ENCODE results near the gene DOCK3. TPM values are rescaled to one million over a fixed set of nuclear protein-coding genes. Genes with fewer than 3 reads are reported as not detected.

Gene DOCK3
- total RNA-seq, 2 experiments from 2014 or later, result 2.5 to 2.6 TPM

DNA sequence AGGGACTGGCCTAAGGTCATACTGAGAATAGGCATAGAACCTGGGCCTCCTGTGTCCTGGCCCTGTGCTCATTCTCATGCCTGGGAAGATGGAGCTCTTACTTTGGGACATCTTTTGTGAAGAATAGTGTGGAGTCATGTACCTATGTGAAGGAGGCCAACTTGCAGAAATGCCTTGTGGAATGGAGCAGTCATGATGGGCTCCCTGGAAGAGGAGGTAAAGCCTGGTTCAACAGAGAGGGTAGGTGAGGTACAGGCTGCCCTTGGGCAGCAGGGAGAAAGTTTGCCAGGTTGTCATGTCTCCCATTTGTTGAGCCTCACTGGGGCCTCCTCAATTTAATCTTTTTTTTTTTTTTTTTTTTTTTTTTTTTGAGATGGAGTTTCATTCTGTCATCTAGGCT lies 39.7 kb upstream of the DOCK3 start:
- Mint-ChIP-seq H3K36me3 (ENCODE audit: low read depth) (peaks cover 36% of the 10 kb centered on the region), H3K4me3 (no peak overlapping the region)
- CTCF ChIA-PET, result interaction anchor here (0.6 to 1.6 kb wide), 2 partner anchors 19 to 692 kb away, joined by 4 to 5 read pairs; no protein-coding TSS in a partner anchor

DNA sequence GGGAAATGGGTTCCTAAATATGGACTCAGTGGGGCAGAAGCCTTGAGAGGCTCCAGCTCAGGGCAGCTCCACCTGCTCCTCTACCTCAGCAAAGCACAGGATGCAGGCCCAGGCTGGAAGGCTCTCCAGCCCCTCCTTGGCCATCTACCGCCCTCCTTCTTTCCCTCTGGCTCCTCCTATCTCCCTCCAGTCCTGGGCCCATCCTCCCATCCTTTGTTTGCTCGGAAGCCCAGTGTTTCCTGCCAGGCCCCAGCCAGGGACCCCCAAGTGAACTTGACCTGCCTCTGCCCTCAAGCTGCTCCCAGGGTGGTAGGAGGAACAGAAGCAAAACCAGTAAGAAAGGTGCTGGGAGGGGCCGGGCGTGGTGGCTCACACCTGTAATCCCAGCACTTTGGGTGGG lies 37.7 kb upstream of the DOCK3 start:
- ATAC-seq (no peak), DNase-seq (no peak)
- Mint-ChIP-seq H3K9me3 (ENCODE audit: low read depth) (no peaks in the 10 kb centered on the region), H3K4me1 (peaks cover 68% of the 10 kb centered on the region), H3K4me3 (no peak overlapping the region), H3K27me3 (no peaks in the 10 kb centered on the region), H3K36me3 (ENCODE audit: low read depth) (peaks cover 38% of the 10 kb centered on the region), H3K27ac (peak overlapping the region; percentile 68)
- intact Hi-C loops (cut with DNase I, micrococcal nuclease), result no loop called here
- ChIA-PET CTCF (interaction anchor here (0.7 to 1.3 kb wide), 4 partner anchors 9 to 30 kb away, joined by 3 to 4 read pairs (median 3); no protein-coding TSS in a partner anchor), POLR2A (no interaction called here)

More for the DNA sequence above, 39.7 kb upstream of the DOCK3 start:
- H3K4me1 Mint-ChIP-seq, result peaks cover 79% of the 10 kb centered on the region
- H3K9me3 Mint-ChIP-seq (ENCODE audit: low read depth), result no peaks in the 10 kb centered on the region
- intact Hi-C loops (cut with DNase I, micrococcal nuclease), result no loop called here
- DNase-seq (no peak), ATAC-seq (no peak)
- no peak overlapping the region for H3K27ac Mint-ChIP-seq
- H3K27me3 Mint-ChIP-seq, result no peaks in the 10 kb centered on the region
- POLR2A ChIA-PET, result no interaction called here

DNA sequence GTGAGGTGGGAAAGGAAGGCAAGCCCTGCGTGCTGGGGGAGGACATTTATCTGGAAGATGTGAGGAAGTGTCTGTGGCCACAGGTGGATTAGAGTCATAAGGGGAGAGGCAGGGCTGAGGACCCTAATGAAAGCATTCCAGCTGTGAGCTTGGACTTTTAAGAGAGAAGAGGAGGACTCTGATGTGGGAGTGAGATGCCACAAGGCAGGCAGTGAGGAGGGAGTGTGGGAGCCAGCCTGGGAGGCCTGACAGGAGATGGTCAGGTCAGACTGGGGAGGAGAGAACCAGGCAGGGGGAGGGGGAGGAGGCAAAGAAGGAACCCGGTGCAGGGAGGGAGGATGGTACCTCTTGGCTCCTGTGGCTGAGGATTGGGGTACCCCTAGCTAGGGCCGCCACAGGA lies 36.8 kb upstream of the DOCK3 start:
- no peak overlapping the region for H3K4me3 Mint-ChIP-seq
- peaks cover 40% of the 10 kb centered on the region for H3K36me3 Mint-ChIP-seq (ENCODE audit: low read depth)
- ATAC-seq (no peak), DNase-seq (no peak)
- no peaks in the 10 kb centered on the region for H3K27me3 Mint-ChIP-seq
- ChIA-PET CTCF (interaction anchor here (1.1 to 1.3 kb wide), 3 partner anchors 18 to 797 kb away, joined by 3 to 5 read pairs (median 4); no protein-coding TSS in a partner anchor), POLR2A (no interaction called here)
- peaks cover 62% of the 10 kb centered on the region for H3K4me1 Mint-ChIP-seq
- no peaks in the 10 kb centered on the region for H3K9me3 Mint-ChIP-seq (ENCODE audit: low read depth)
- peak overlapping the region; percentile 68 for H3K27ac Mint-ChIP-seq
- intact Hi-C loops (cut with DNase I, micrococcal nuclease), result no loop called here

DNA sequence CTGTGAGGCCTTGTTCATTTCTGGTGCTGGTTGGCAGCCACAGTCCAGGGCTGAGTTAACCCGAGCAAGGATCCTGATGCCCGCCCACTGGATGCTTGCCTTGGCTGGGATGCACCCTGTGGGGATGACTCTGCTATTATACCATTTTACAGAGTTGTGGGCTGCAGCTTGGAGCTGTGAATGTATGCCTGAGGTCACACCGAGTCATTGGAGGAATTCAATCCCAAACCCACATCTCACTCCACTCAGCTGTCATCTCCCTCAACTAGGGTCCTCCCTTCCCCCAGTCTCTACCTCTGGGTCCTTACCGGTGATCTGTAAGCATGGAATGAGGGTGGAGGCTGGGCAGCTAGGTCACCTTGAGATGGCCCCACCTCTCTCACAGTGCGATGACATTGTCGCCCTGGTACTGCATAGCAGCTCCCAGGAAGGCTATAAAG lies 35.7 kb upstream of the DOCK3 start:
- peaks cover 46% of the 10 kb centered on the region for H3K36me3 Mint-ChIP-seq (ENCODE audit: low read depth)
- peaks cover 50% of the 10 kb centered on the region for H3K4me1 Mint-ChIP-seq
- ATAC-seq, result peak; percentile 17
- no peaks in the 10 kb centered on the region for H3K27me3 Mint-ChIP-seq
- H3K27ac Mint-ChIP-seq, result peak overlapping the region; percentile 29
- no peak overlapping the region for H3K4me3 Mint-ChIP-seq
- no peak for DNase-seq
- CTCF ChIA-PET, result interaction anchor here (0.6 to 1.1 kb wide), 5 partner anchors 13 to 796 kb away, joined by 3 to 5 read pairs (median 3); no protein-coding TSS in a partner anchor
- POLR2A ChIA-PET, result no interaction called here
- intact Hi-C loops (cut with DNase I, micrococcal nuclease), result no loop called here
- H3K9me3 Mint-ChIP-seq (ENCODE audit: low read depth), result no peaks in the 10 kb centered on the region

DNA sequence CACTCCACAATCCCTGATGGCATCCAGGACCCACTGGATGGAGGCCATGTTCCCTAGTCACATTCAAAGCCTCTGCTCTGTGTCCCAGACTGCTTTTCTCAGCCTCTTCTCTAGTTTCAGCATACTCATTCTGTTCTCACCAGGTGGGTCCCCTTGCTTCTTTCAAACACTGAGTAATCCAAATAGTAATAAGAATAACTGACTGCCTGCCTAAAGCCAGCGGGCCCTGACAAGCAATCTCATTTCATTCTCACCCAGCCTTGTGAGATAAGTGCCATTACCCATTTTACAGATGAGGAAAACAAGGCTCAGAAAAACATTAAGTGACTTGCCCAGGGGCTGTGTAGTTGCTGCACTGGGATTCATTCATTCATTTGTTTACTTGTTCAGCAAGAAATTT lies 32.3 kb upstream of the DOCK3 start:
- H3K9me3 Mint-ChIP-seq (ENCODE audit: low read depth), result no peaks in the 10 kb centered on the region
- H3K4me1 Mint-ChIP-seq, result peaks cover 28% of the 10 kb centered on the region
- CTCF ChIA-PET, result interaction anchor here (0.8 kb wide), 1 partner anchor 34 kb away, joined by 3 read pairs; no protein-coding TSS in a partner anchor
- ATAC-seq (peak; percentile 85), DNase-seq (peak; percentile 37)
- H3K4me3 Mint-ChIP-seq, result no peak overlapping the region
- peaks cover 54% of the 10 kb centered on the region for H3K36me3 Mint-ChIP-seq (ENCODE audit: low read depth)
- H3K27me3 Mint-ChIP-seq, result no peaks in the 10 kb centered on the region
- no peak overlapping the region for H3K27ac Mint-ChIP-seq
- intact Hi-C loops (cut with DNase I, micrococcal nuclease), result no loop called here
- POLR2A ChIA-PET, result no interaction called here

DNA sequence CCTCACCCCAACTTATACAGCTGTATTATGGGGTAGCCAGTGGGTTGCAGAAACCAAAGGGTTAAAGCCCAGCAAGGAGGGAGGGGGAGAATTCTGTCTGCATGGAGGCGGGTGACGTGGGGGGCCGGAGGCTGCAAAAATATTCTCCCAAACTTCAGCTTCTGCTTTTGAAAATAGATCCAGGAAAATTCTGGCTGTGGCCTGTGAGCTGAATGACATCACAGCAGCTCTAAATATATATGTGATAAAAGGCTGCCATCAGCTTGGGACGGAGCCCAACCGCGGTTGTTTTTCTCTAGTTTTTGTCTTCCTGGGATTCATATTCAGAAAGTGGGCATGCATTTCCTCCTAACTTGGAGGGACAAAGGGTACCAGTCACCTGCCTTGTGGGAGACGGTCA lies 30.2 kb upstream of the DOCK3 start:
- H3K4me3 Mint-ChIP-seq, result no peak overlapping the region
- peaks cover 12% of the 10 kb centered on the region for H3K4me1 Mint-ChIP-seq
- H3K9me3 Mint-ChIP-seq (ENCODE audit: low read depth), result no peaks in the 10 kb centered on the region
- peaks cover 59% of the 10 kb centered on the region for H3K36me3 Mint-ChIP-seq (ENCODE audit: low read depth)
- no peak for DNase-seq
- POLR2A ChIA-PET, result no interaction called here
- intact Hi-C loops (cut with DNase I, micrococcal nuclease), result no loop called here
- CTCF ChIA-PET, result interaction anchor here (1.3 kb wide), 1 partner anchor 9 kb away, joined by 8 read pairs; no protein-coding TSS in a partner anchor
- H3K27me3 Mint-ChIP-seq, result no peaks in the 10 kb centered on the region
- no peak overlapping the region for H3K27ac Mint-ChIP-seq
- ATAC-seq, result no peak

DNA sequence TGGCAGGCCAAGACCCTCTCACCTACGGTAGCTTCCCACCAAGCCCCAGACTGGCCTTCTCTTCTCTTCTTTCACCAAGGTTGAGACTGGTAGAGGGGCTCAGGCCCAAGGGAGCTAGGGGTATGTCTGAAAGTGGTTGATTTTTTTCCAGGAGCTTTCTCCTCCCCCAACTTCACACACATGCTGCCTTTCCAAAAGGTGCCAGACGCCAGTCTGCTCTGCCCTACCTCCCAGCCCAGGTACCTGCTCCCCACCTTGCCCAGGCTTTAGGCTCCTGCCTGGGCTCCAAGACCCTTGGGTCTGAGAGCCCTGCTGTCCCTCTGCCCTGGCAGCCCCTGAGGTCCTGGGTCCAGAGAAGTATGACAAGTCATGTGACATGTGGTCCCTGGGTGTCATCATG lies 29.3 kb upstream of the DOCK3 start:
- ATAC-seq, result no peak
- H3K27ac Mint-ChIP-seq, result no peak overlapping the region

DNA sequence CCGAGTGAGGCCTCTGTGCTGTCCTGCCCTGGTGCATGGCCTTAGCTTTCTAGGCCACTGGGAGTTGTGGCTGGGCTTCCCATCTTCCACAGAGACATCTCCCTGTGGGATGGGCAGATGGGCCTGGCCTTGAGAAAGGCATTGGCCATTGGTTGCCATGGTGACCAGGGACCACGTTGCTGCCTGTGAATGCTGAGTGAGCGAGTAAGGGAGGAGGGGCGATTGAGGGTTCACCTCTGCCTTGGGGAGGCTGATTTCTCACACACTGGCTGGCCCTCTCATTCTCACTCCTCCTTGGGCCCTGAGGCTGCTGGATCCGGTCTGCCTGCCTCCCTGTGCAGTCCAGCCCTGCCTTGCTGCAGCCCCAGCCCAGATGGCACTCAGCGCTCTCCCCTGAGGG lies 26.4 kb upstream of the DOCK3 start:
- Mint-ChIP-seq H3K4me1 (peaks cover 4% of the 10 kb centered on the region), H3K4me3 (no peak overlapping the region), H3K36me3 (ENCODE audit: low read depth) (peaks cover 46% of the 10 kb centered on the region), H3K9me3 (ENCODE audit: low read depth) (no peaks in the 10 kb centered on the region), H3K27ac (peak overlapping the region; percentile 13), H3K27me3 (no peaks in the 10 kb centered on the region)
- CTCF ChIA-PET, result no interaction called here
- intact Hi-C loops (cut with DNase I, micrococcal nuclease), result no loop called here
- ATAC-seq (no peak), DNase-seq (no peak)
- POLR2A ChIA-PET, result no interaction called here

More for the DNA sequence above, 29.3 kb upstream of the DOCK3 start:
- peaks cover 63% of the 10 kb centered on the region for H3K36me3 Mint-ChIP-seq (ENCODE audit: low read depth)
- ChIA-PET POLR2A (interaction anchor here (0.6 kb wide), 1 partner anchor 24 kb away, joined by 4 read pairs; no protein-coding TSS in a partner anchor), CTCF (no interaction called here)
- H3K4me3 Mint-ChIP-seq, result no peak overlapping the region
- peaks cover 15% of the 10 kb centered on the region for H3K4me1 Mint-ChIP-seq
- no peak for DNase-seq
- H3K27me3 Mint-ChIP-seq, result no peaks in the 10 kb centered on the region
- intact Hi-C loops (cut with DNase I, micrococcal nuclease), result no loop called here
- no peaks in the 10 kb centered on the region for H3K9me3 Mint-ChIP-seq (ENCODE audit: low read depth)

DNA sequence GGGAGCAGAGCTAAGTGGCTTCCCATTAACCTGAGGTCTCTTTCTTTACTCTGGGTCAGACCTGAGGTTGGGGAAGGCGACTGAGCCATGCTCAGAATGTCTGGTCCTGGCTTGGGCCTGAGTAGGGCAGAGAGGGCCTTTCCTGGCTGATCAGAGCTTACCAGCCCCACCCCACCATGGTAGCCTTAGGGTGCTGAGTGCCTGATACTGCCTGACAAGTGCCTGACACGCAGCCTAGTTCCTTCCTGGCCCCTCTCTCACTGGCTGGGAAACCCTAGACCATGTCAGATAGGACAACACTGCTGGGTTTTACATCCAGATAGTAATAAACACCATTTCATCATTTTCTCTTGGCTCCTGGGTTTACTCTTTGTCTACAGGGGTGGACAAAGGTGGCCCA lies 25.8 kb upstream of the DOCK3 start:
- H3K27me3 Mint-ChIP-seq, result no peaks in the 10 kb centered on the region

DNA sequence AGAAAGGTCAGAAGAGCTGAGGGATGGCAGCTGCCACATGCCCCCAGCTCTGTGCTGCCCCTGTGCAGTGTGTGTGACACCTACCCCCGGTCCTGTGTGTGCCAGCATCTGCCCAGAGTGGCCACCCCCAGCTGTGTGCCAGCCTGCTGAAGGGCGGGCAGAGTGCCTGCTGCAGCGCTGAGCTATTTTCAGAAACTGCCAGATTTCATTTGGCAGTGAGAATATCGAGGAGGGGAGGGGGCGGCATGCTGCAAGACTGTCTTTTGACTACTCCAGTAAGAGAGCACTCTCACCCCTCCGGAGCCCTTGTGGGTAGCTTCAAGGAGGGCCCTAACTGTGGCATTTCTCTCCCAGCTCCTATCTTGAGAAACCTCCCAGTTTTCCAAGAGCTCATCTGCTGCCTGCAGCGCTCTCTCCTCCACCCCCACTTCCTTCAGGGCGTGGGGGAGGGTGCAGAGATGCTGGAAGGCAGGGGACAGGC lies 25.2 kb upstream of the DOCK3 start:
- no peak for ATAC-seq
- ChIA-PET CTCF (interaction anchor here (0.6 to 6.8 kb wide), 7 partner anchors 9 to 335 kb away, joined by 3 to 78 read pairs (median 3); partner anchors contain the start of genes DOCK3 and MAPKAPK3), POLR2A (no interaction called here)
- Mint-ChIP-seq H3K4me1 (peaks cover 13% of the 10 kb centered on the region), H3K27me3 (no peaks in the 10 kb centered on the region), H3K9me3 (ENCODE audit: low read depth) (no peaks in the 10 kb centered on the region), H3K36me3 (ENCODE audit: low read depth) (peaks cover 35% of the 10 kb centered on the region), H3K27ac (peak overlapping the region; percentile 67), H3K4me3 (no peak overlapping the region)
- no peak for DNase-seq
- intact Hi-C loops (cut with DNase I, micrococcal nuclease), result no loop called here

More for the DNA sequence above, 25.8 kb upstream of the DOCK3 start:
- Mint-ChIP-seq H3K36me3 (ENCODE audit: low read depth) (peaks cover 40% of the 10 kb centered on the region), H3K4me1 (peaks cover 8% of the 10 kb centered on the region), H3K4me3 (no peak overlapping the region), H3K9me3 (ENCODE audit: low read depth) (no peaks in the 10 kb centered on the region), H3K27ac (no peak overlapping the region)
- ATAC-seq, result no peak
- POLR2A ChIA-PET, result no interaction called here
- CTCF ChIA-PET, result interaction anchor here (1.1 to 6.8 kb wide), 2 partner anchors 26 to 34 kb away, joined by 4 to 78 read pairs; partner anchors contain the start of genes DOCK3 and MAPKAPK3
- no peak for DNase-seq
- intact Hi-C loops (cut with DNase I, micrococcal nuclease), result no loop called here

DNA sequence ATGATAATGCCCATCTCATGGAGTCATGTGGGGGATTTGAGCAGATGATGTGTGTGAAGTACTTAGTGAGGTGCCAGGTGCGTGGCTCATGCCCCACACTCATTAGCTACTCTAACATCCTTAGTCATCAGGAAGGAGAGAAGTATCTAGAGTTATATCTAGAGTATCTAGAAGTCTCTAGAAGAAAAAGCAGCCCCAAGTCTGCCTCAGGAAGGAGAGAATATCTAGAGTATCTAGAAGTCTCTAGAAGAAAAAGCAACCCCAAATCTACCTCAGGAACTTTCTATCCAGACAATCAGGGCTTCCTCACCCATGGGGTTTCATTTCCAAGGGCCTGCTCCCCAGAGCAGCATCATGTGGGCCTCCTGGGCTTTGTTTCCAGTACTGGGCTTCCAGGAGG lies 24.7 kb upstream of the DOCK3 start:
- ChIA-PET POLR2A (no interaction called here), CTCF (interaction anchor here (0.6 to 6.8 kb wide), 6 partner anchors 9 to 336 kb away, joined by 3 to 78 read pairs (median 3); partner anchors contain the start of gene MAPKAPK3)
- Mint-ChIP-seq H3K36me3 (ENCODE audit: low read depth) (peaks cover 32% of the 10 kb centered on the region), H3K4me1 (peaks cover 19% of the 10 kb centered on the region), H3K9me3 (ENCODE audit: low read depth) (no peaks in the 10 kb centered on the region), H3K27ac (peak overlapping the region; percentile 67), H3K4me3 (no peak overlapping the region), H3K27me3 (no peaks in the 10 kb centered on the region)
- DNase-seq (no peak), ATAC-seq (no peak)
- intact Hi-C loops (cut with DNase I, micrococcal nuclease), result no loop called here

DNA sequence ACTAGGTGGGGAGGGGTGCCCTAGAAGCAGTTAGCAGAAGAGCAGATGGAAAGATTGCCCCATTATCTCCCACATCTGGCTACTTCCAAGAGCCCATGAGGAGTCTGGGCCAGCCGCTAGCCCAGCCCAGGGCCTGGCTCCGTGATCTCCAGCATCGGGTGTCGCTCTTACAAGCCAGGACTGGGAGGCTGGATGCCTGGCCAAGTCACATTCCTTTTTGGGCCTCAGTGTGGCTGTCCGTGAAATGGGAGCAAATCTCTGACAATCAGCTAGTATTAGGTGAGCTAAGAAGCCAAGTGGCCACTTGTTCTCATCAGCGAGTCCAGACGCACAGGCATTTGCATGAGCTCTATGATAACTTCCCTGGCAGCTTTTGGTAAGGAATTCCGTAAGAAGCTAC lies 23.3 kb upstream of the DOCK3 start:
- ATAC-seq, result no peak
- Mint-ChIP-seq H3K4me3 (no peak overlapping the region), H3K27ac (no peak overlapping the region), H3K9me3 (ENCODE audit: low read depth) (no peaks in the 10 kb centered on the region), H3K36me3 (ENCODE audit: low read depth) (peaks cover 23% of the 10 kb centered on the region), H3K4me1 (peaks cover 25% of the 10 kb centered on the region), H3K27me3 (no peaks in the 10 kb centered on the region)
- intact Hi-C loops (cut with DNase I, micrococcal nuclease), result no loop called here
- no peak for DNase-seq
- ChIA-PET POLR2A (no interaction called here), CTCF (interaction anchor here (1.0 to 6.8 kb wide), 5 partner anchors 12 to 80 kb away, joined by 3 to 78 read pairs (median 4); partner anchors contain the start of genes HEMK1 and MAPKAPK3)
